ENCODE results near the gene OTUD1. TPM values are rescaled to one million over a fixed set of nuclear protein-coding genes. Genes with fewer than 3 reads are reported as not detected.
"Not testable (repeated sequence)": the region's sequence is repeated elsewhere in the genome, so short reads cannot be mapped to it uniquely, and the experiment has no call there.

OTUD1 gene, protein sequence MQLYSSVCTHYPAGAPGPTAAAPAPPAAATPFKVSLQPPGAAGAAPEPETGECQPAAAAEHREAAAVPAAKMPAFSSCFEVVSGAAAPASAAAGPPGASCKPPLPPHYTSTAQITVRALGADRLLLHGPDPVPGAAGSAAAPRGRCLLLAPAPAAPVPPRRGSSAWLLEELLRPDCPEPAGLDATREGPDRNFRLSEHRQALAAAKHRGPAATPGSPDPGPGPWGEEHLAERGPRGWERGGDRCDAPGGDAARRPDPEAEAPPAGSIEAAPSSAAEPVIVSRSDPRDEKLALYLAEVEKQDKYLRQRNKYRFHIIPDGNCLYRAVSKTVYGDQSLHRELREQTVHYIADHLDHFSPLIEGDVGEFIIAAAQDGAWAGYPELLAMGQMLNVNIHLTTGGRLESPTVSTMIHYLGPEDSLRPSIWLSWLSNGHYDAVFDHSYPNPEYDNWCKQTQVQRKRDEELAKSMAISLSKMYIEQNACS
- 10 to 100 TPM; 11.6 to 15.7 (median 15.1) TPM for total RNA-seq
- long read RNA-seq, donor 1, transcript OTUD1-201 (1 exons, 2,933 nt) = major isoform, 79 of 79 reads
- long read RNA-seq, donor 1, partial matches to known transcripts = 0 of 79 reads
- long read RNA-seq, donor 1, other reads (novel, unspliced or antisense) = 0 of 79 reads
- long read RNA-seq, donor 2, partial matches to known transcripts = 0 of 1 reads
- long read RNA-seq, donor 2, other reads (novel, unspliced or antisense) = 0 of 1 reads

DNA sequence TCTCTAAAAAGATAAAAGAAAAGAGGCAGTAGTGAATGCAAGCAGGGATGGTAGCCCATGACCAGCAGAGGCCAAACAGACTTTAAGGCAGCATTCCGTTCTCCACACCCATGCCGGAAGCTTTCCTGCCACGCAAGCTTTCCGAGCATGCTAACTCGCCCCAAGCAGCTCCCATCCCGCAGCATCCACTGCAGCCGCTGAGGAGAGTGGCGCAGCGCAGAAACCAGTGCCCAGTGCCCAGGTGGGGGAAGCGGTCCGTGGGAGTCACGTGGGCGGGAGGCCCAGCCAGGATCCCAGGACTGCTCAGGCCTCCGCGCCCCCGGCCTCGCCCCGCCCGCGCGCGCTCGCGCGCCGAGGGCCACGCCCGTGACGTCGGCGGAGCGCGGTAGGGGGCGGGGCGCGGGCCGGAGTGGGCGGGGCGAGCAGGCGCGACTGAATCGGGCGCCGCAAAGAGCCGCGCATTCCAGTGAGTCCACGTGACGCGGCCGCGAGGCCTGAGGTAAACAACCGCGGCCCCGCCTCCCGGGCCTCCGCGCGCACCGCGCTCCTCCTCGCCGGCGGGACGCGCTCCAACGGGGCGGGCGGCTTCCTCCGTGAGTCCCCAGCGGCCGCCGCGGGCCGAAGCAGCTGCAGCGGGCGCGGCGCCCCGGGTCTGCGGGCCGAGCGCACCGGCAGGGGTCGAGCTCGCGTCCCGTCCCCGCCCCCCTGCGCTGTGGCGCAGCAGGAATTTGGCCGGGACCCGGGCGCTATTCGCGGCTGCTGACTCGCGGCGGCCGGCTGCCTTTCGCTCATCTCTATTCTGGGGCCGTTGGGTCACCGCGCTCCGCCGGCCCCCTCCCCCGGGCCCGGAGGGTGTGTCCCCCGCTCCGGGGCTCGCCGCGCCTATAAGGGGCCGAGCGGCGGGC, at the start of gene OTUD1:
Gene OTUD1, plus strand, starts transcription at position 529 of the 905 bp plus-strand sequence. CDS start 383 bp downstream, outside the sequence.
- ATAC-seq = peak; percentile 95
- intact Hi-C loops (cut with DNase I, micrococcal nuclease) = no loop called here
- Histone ChIP-seq H3K4me3 (peak within 1 kb of the TSS; percentile 71), H3K36me3 (ENCODE audit: low read depth) (no peaks in the 10 kb centered on the region), H3K4me1 (ENCODE audit: low read depth) (peaks cover 19% of the 10 kb centered on the region), H3K9me3 (no peaks in the 10 kb centered on the region)
- TF ChIP-seq, protein P1, sequence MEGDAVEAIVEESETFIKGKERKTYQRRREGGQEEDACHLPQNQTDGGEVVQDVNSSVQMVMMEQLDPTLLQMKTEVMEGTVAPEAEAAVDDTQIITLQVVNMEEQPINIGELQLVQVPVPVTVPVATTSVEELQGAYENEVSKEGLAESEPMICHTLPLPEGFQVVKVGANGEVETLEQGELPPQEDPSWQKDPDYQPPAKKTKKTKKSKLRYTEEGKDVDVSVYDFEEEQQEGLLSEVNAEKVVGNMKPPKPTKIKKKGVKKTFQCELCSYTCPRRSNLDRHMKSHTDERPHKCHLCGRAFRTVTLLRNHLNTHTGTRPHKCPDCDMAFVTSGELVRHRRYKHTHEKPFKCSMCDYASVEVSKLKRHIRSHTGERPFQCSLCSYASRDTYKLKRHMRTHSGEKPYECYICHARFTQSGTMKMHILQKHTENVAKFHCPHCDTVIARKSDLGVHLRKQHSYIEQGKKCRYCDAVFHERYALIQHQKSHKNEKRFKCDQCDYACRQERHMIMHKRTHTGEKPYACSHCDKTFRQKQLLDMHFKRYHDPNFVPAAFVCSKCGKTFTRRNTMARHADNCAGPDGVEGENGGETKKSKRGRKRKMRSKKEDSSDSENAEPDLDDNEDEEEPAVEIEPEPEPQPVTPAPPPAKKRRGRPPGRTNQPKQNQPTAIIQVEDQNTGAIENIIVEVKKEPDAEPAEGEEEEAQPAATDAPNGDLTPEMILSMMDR (IDR thresholded peaks at IDR 0.05) = no peak
- DNase-seq = peak; percentile 97 to 98 (median 98)

DNA sequence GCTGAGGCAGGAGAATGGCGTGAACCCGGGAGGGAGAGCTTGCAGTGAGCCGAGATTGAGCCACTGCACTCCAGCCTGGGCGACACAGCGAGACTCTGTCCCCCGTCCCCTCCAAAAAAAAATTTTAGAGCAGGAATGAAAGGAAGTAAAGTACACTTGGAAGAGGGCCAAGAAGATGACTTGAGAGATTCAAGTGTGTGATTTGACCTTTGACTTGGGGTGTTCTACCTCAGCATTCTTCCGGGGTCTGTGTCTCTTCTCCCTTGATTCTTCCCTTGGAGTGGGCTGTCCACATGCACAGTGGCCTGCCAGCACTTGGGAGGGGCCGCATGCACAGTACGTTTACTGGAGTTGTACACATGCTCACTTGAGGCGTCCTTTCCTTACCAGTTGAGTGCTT, 48.5 kb upstream of the OTUD1 start:
- H3K4me3 ChIP-seq; H3K9me3 ChIP-seq; H3K36me3 ChIP-seq (ENCODE audit: low read depth); DNase-seq; H3K4me1 ChIP-seq (ENCODE audit: low read depth); intact Hi-C loops (cut with DNase I, micrococcal nuclease); ATAC-seq: not testable (repeated sequence)

DNA sequence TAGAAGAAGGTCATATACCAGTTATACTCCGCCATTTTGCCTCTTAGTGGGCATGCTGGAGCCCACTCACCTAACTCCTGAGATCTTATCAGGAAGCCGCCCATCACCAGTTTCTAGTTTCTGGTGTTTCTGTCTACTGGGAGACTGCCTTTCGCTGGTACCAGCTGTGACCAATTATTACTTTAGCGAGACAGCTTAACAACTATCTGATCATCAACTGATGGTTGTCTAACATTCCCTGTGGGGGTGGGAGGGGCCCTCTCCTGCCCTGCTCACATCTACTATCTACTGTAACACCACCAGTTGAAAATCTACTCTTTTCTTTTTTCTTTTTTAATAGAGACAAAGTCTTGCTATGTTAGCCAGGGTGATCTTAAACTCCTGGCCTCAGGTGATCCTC, 48.1 kb upstream of the OTUD1 start:
- TF ChIP-seq, protein P1 (IDR thresholded peaks at IDR 0.05) = no peak
- DNase-seq (no peak), ATAC-seq (no peak)
- intact Hi-C loops (cut with DNase I, micrococcal nuclease) = no loop called here
- no peaks in the 10 kb centered on the region for H3K9me3 ChIP-seq
- H3K4me3 ChIP-seq = no peak overlapping the region
- no peaks in the 10 kb centered on the region for H3K4me1 ChIP-seq (ENCODE audit: low read depth)
- no peaks in the 10 kb centered on the region for H3K36me3 ChIP-seq (ENCODE audit: low read depth)

DNA sequence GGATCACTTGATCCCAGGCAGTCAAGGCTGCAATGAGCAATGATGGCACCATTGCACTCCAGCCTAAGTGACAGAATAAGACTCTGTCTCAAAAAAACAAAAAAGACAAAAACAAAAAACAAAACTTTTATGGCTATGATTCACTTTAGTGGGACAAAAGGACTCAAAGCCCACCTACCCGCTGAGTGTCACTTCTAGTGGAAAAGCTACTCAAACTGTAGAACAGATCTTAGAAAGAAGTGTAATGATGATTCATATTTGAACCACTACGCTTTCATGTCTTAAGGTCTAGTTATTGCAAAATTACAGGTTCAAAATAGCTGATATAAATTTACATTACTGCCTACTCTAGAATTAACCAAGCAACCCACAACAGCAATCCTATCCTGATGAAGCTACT, 47.1 kb upstream of the OTUD1 start:
- Histone ChIP-seq H3K4me1 (ENCODE audit: low read depth) (no peaks in the 10 kb centered on the region), H3K36me3 (ENCODE audit: low read depth) (no peaks in the 10 kb centered on the region), H3K4me3 (no peak overlapping the region), H3K9me3 (no peaks in the 10 kb centered on the region)
- intact Hi-C loops (cut with DNase I, micrococcal nuclease) = no loop called here
- no peak for ATAC-seq
- TF ChIP-seq, protein P1 (IDR thresholded peaks at IDR 0.05) = no peak
- DNase-seq = no peak

DNA sequence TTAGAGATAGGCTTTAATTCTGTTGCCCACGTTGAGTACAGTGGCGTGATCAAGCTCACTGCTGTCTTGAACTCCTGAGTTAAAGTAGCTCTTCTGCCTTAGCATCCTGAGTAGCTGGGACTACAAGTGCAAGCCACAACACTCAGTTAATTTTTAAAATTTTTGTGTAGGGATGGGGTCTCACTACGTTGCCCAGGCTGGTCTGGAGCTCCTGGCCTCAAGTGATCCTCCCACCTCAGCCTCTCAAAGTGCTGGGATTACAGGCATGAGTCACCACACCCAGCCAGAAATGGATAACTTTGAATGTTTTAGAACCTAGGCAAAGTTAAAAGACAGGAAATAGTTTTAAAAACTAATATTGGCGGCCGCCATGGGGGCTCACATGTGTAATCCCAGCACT, 43.9 kb upstream of the OTUD1 start:
- intact Hi-C loops (cut with DNase I, micrococcal nuclease) = no loop called here
- Histone ChIP-seq H3K36me3 (ENCODE audit: low read depth) (no peaks in the 10 kb centered on the region), H3K9me3 (no peaks in the 10 kb centered on the region), H3K4me1 (ENCODE audit: low read depth) (no peaks in the 10 kb centered on the region), H3K4me3 (no peak overlapping the region)
- no peak for ATAC-seq
- no peak for DNase-seq
- TF ChIP-seq, protein P1 (IDR thresholded peaks at IDR 0.05) = no peak

All from mucosa of descending colon (tissue), 3 donors.